ENCODE results near the gene ABCC11.

ABCC11 gene

DNA sequence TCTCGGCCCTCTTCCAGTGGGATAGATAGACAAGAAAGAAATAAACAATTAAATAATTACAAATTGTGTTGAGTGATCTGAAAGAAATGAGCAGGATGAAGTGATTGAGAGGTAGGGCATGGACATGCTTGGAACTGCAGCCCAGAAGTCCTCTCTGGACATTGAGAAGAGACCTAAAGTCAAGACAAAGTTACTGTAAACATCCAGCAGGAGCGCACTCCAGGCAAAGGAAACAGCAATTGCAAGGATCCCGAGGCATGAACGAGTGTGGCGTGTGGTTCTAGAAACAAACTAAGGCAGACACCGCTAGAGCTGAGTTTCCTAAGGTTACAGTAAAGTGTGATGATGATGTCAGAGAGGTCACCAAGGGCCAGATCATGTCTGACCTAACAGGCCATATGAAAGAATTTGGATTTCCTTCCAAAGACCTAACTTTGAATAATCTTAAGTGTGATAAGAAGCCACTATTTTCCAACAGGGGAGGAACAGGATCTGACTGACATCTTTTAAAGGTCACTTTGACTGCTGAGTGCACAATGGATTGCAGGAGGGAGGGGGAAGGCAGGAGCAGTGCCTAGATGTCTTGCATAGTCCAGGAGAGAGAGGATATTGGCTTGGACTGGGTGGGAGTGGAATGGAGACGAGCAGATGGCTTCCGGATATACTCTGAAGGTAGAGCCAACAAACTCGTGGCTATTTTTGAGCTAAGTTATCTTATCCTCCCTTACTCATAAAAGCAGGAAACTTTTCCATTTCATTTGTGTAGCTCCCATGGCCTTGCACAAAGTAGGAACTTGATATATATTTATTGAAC is 110.6 kb downstream of the ABCC11 start:
- no peak for TF ChIP-seq SIN3A (IDR thresholded peaks at IDR 0.05; ENCODE audit: borderline replicate concordance, insufficient read depth, low read length)
- TF ChIP-seq POLR2AphosphoS5 (IDR thresholded peaks at IDR 0.05; ENCODE audit: low read depth, low read length): no peak
- TF ChIP-seq REST (IDR thresholded peaks at IDR 0.05; ENCODE audit: insufficient read depth in 1 of 2, low read depth in 2 of 2, low read length in 2 of 2): no peak
- peak; percentile 16 for TF ChIP-seq FOXP2 (optimal IDR thresholded peaks at IDR 0.05; ENCODE audit: borderline replicate concordance, extremely low read depth, extremely low read length, insufficient read depth)

DNA sequence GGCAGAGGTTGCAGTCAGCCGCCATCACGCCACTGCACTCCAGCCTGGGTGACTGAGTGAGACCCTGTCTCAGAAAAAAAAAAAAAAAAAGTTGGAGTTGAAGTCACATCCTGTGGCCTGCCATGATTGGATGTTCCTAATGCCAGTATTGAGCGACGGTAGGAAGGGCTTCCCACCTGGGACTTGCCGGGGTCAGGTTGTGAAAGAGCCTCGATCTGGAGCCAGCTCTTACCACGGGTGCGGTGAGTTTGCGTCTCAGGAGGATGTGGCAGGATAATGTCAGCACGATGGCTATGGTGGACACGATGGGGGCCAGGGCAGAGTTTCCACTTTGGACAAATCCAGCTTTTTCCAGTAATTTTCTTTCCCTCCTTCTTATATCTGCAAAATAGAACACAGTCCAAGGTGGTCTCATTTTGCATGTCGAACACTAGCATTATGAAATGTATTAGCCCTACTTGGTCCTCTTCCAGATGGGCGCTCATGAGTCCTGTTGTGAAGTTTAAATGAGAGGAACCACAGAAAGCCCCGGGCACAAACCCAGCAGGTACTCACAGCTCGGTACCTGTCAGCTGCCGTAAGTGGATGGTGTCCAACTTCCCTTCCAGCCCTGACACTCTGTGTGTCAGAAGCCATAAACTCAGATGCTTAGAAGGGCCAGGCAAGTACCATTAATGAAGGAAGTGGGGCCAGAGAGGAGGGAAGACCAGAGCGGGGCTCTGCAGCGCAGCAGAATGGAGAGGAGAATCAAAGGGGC is 113.7 kb downstream of the ABCC11 start:
- TF ChIP-seq TAF1 (IDR thresholded peaks at IDR 0.05; ENCODE audit: borderline replicate concordance, insufficient read depth, low read length): no peak
- no peak for TF ChIP-seq REST (IDR thresholded peaks at IDR 0.05; ENCODE audit: insufficient read depth in 1 of 2, low read depth in 2 of 2, low read length in 2 of 2)
- no peak for TF ChIP-seq FOXP2 (optimal IDR thresholded peaks at IDR 0.05; ENCODE audit: borderline replicate concordance, extremely low read depth, extremely low read length, insufficient read depth)
- TF ChIP-seq POLR2AphosphoS5 (IDR thresholded peaks at IDR 0.05; ENCODE audit: low read depth, low read length): no peak
- no peak for TF ChIP-seq SIN3A (IDR thresholded peaks at IDR 0.05; ENCODE audit: borderline replicate concordance, insufficient read depth, low read length)

- TF ChIP-seq TAF1 (IDR thresholded peaks at IDR 0.05; ENCODE audit: borderline replicate concordance, insufficient read depth, low read length) (no peak), REST (IDR thresholded peaks at IDR 0.05; ENCODE audit: insufficient read depth in 1 of 2, low read depth in 2 of 2, low read length in 2 of 2) (no peak), POLR2AphosphoS5 (IDR thresholded peaks at IDR 0.05; ENCODE audit: low read depth, low read length) (no peak), FOXP2 (optimal IDR thresholded peaks at IDR 0.05; ENCODE audit: borderline replicate concordance, extremely low read depth, extremely low read length, insufficient read depth) (no peak), SIN3A (IDR thresholded peaks at IDR 0.05; ENCODE audit: borderline replicate concordance, insufficient read depth, low read length) (no peak)
These were observed 114.6 kb downstream of the ABCC11 start for GRCh38 chr16:48132696-48133095.

GRCh38 chr16:48131201-48131935 is 116.0 kb downstream of the ABCC11 start:
- TF ChIP-seq FOXP2 (optimal IDR thresholded peaks at IDR 0.05; ENCODE audit: borderline replicate concordance, extremely low read depth, extremely low read length, insufficient read depth) (no peak), REST (IDR thresholded peaks at IDR 0.05; ENCODE audit: insufficient read depth in 1 of 2, low read depth in 2 of 2, low read length in 2 of 2) (no peak), POLR2AphosphoS5 (IDR thresholded peaks at IDR 0.05; ENCODE audit: low read depth, low read length) (no peak), TAF1 (IDR thresholded peaks at IDR 0.05; ENCODE audit: borderline replicate concordance, insufficient read depth, low read length) (no peak), SIN3A (IDR thresholded peaks at IDR 0.05; ENCODE audit: borderline replicate concordance, insufficient read depth, low read length) (no peak)

Measured in PFSK-1 (cell line).